K562 (cell line): ENCODE results near the gene DNAH8. TPM values are rescaled to one million over a fixed set of nuclear protein-coding genes. Genes with fewer than 3 reads are reported as not detected.

Experiments used
- ARID2 ChIP-seq: fragments of 450-650 bp; IDR thresholded peaks from 2 replicates; pipeline ENCODE4 v1.6.1; 2017; ENCODE audit warnings: antibody characterized with exemption, mild to moderate bottlenecking
- CC2D1A ChIP-seq: fragments of 450-650 bp; IDR thresholded peaks from 2 replicates; pipeline ENCODE4 v1.6.1; 2017; ENCODE audit warnings: mild to moderate bottlenecking
- CTBP1 ChIP-seq: fragments of 450-650 bp; IDR thresholded peaks from 2 replicates; pipeline ENCODE4 v1.6.1; 2016; ENCODE audit warnings: borderline replicate concordance
- KDM1A ChIP-seq, 2 experiments: fragments of 450-650 bp; IDR thresholded peaks; 2 replicates each; pipeline ENCODE4 v1.6.1; 2016; ENCODE audit warnings: mild to moderate bottlenecking in 2 of 2
- MTA2 ChIP-seq: fragments of 450-650 bp; IDR thresholded peaks from 2 replicates; pipeline ENCODE4 v1.6.1; 2016; ENCODE audit warnings: low read depth
- RAD51 ChIP-seq: fragments of 450-650 bp; IDR thresholded peaks from 2 replicates; pipeline ENCODE4 v1.7.1; 2016; ENCODE audit warnings: low read depth, mild to moderate bottlenecking, borderline replicate concordance
- SMC3 ChIP-seq: conservative IDR thresholded peaks from 2 replicates; pipeline ENCODE4 v1.6.1; 2011; ENCODE audit warnings: low read depth, low read length, improper control_type of control experiment; ENCODE audit not compliant: insufficient read depth
- STAG1 ChIP-seq: sonication (generic); formaldehyde crosslinking; IDR thresholded peaks from 2 replicates; pipeline ENCODE4 v1.5.0; 2020; ENCODE audit warnings: missing genetic modification reagents, borderline replicate concordance
- ZBTB7A ChIP-seq: IDR thresholded peaks from 2 replicates; pipeline ENCODE4 v1.6.1; 2011; ENCODE audit warnings: low read depth, mild to moderate bottlenecking, low read length, moderate library complexity, borderline replicate concordance; ENCODE audit not compliant: control insufficient read depth
- polyA plus RNA-seq, 8 experiments: library from polyadenylated mRNA; depleted of rRNA in 4 of 8; stranded (reverse) in 5 of 8; unstranded in 3 of 8; fragments of >200 nt; fragmentation: Nextera tagmentation in 2 of 8; fragmentation: Illumina TruSeq in 1 of 8; extraction: Ambion mirVana in 2 of 8; extraction: Trizol in 1 of 8; gene quantifications; 2 replicates each; pipeline versions ENCODE4 v1.2.1 to v1.2.3, GENCODE V29; 2011 to 2014; ENCODE audit warnings: inconsistent platforms in 1 of 8, missing spikeins in 1 of 8
- total RNA-seq, 7 experiments: library from RNA; depleted of rRNA in 6 of 7; stranded (reverse); fragments of >200 nt in 6 of 7; fragmentation: Illumina TruSeq in 2 of 7; extraction: Trizol in 2 of 7; gene quantifications; 2 replicates each; pipeline versions ENCODE4 v1.2.1 to v1.2.3, GENCODE V29; 2011 to 2021; ENCODE audit warnings: low replicate concordance in 1 of 7
- TF ChIP-seq, protein P1 (sequence below): sonication (generic); formaldehyde crosslinking; IDR thresholded peaks from 2 replicates; pipeline ENCODE4 v1.8.0; 2022; ENCODE audit warnings: missing genetic modification reagents, mild to moderate bottlenecking, moderate library complexity, borderline replicate concordance
- TF ChIP-seq, protein P2 (sequence below): fragments of 450-650 bp; formaldehyde crosslinking; IDR thresholded peaks from 2 replicates; pipeline ENCODE4 v1.4.0; 2020; ENCODE audit warnings: mild to moderate bottlenecking, moderate library complexity
- TF ChIP-seq, protein P3 (sequence below), 3 experiments: IDR thresholded peaks in 2 of 3; conservative IDR thresholded peaks in 1 of 3; 2 replicates each; pipeline ENCODE4 v1.5.1; 2011 to 2012; ENCODE audit warnings: low read length in 3 of 3, mild to moderate bottlenecking in 3 of 3, control low read depth in 2 of 3, improper control_type of control experiment in 1 of 3, inconsistent platforms in 1 of 3, low read depth in 1 of 3, mixed read lengths in 1 of 3, moderate library complexity in 1 of 3; ENCODE audit not compliant: insufficient read depth in 2 of 3
- TF ChIP-seq, protein P4 (sequence below): fragments of 450-650 bp; formaldehyde crosslinking; conservative IDR thresholded peaks from 2 replicates; pipeline ENCODE4 v1.4.0; 2022; ENCODE audit warnings: mild to moderate bottlenecking, missing genetic modification characterization
- TF ChIP-seq, protein P5 (sequence below): fragments of 450-650 bp; IDR thresholded peaks from 2 replicates; pipeline ENCODE4 v1.6.1; 2017; ENCODE audit warnings: antibody characterized with exemption, mild to moderate bottlenecking

The DNAH8 gene
- total and polyA plus RNA-seq, 9 of the 15 experiments (the other 6 are each of a cell fraction or from before 2014, with no cell fraction given): 1.2 to 4.2 (median 2.9) TPM

DNA sequence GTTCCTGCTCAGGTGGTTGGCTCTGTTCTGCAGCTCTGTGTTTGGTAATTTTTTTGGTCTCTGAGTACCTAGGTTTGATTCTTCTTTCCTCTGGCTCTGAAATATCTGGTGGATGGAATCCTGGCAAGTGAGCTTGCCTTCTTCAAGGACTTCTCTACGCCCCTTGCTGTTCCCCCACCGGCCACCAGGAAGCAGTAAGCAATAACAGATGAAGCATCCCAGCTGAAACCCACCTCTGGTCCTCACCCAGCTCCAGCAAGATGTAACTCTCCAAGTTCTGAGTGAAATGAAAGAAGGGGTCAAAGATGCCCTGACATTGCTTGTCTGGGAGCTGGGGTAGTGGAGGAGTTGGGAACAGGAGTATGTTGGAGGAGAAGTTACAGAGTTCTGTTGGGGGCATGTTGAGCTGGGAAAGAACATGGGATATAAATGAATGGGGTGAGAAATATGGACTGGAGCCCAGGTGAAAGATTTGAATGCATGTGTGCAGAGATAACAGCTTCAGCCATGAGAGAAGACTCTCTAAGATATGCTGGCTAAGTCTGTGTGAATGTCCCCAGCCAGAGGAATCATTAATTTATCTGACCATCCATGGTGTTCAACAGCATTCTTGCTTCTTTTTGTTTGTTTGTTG lies 282.1 kb downstream of the DNAH8 start (continued):
- TF ChIP-seq, protein P1, sequence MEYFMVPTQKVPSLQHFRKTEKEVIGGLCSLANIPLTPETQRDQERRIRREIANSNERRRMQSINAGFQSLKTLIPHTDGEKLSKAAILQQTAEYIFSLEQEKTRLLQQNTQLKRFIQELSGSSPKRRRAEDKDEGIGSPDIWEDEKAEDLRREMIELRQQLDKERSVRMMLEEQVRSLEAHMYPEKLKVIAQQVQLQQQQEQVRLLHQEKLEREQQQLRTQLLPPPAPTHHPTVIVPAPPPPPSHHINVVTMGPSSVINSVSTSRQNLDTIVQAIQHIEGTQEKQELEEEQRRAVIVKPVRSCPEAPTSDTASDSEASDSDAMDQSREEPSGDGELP: peak; percentile 18; the same call in 1 of the 2 replicates
- TF ChIP-seq MTA2 (no peak), CC2D1A (peak; percentile 59; the same call in 1 of the 2 replicates), CTBP1 (no peak), STAG1 (CRISPR knock-in tag) (peak; percentile 49; the same call in 1 of the 2 replicates), SMC3 (peak; percentile 91), ZBTB7A (0 out of 2 replicates have a peak, but pooled peaks have one; percentile 30), RAD51 (no peak), KDM1A (IDR thresholded peaks at IDR 0.05) (no peak), ARID2 (peak; percentile 83)
- TF ChIP-seq, protein P2, sequence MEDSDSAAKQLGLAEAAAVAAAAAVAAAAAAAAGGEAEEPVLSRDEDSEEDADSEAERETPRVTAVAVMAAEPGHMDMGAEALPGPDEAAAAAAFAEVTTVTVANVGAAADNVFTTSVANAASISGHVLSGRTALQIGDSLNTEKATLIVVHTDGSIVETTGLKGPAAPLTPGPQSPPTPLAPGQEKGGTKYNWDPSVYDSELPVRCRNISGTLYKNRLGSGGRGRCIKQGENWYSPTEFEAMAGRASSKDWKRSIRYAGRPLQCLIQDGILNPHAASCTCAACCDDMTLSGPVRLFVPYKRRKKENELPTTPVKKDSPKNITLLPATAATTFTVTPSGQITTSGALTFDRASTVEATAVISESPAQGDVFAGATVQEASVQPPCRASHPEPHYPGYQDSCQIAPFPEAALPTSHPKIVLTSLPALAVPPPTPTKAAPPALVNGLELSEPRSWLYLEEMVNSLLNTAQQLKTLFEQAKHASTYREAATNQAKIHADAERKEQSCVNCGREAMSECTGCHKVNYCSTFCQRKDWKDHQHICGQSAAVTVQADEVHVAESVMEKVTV (CRISPR knock-in tag): peak; percentile 65
- TF ChIP-seq, protein P3, sequence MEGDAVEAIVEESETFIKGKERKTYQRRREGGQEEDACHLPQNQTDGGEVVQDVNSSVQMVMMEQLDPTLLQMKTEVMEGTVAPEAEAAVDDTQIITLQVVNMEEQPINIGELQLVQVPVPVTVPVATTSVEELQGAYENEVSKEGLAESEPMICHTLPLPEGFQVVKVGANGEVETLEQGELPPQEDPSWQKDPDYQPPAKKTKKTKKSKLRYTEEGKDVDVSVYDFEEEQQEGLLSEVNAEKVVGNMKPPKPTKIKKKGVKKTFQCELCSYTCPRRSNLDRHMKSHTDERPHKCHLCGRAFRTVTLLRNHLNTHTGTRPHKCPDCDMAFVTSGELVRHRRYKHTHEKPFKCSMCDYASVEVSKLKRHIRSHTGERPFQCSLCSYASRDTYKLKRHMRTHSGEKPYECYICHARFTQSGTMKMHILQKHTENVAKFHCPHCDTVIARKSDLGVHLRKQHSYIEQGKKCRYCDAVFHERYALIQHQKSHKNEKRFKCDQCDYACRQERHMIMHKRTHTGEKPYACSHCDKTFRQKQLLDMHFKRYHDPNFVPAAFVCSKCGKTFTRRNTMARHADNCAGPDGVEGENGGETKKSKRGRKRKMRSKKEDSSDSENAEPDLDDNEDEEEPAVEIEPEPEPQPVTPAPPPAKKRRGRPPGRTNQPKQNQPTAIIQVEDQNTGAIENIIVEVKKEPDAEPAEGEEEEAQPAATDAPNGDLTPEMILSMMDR (IDR thresholded peaks at IDR 0.05 in 2 of 3, conservative IDR thresholded peaks at IDR 0.05 in 1 of 3; ENCODE audit: insufficient read depth in 2 of 3, low read depth in 1 of 3, low read length in 3 of 3): peak; percentile 82 to 91 (median 88)
- TF ChIP-seq, protein P4, sequence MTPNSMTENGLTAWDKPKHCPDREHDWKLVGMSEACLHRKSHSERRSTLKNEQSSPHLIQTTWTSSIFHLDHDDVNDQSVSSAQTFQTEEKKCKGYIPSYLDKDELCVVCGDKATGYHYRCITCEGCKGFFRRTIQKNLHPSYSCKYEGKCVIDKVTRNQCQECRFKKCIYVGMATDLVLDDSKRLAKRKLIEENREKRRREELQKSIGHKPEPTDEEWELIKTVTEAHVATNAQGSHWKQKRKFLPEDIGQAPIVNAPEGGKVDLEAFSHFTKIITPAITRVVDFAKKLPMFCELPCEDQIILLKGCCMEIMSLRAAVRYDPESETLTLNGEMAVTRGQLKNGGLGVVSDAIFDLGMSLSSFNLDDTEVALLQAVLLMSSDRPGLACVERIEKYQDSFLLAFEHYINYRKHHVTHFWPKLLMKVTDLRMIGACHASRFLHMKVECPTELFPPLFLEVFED (CRISPR knock-in tag): no peak
- TF ChIP-seq, protein P5, sequence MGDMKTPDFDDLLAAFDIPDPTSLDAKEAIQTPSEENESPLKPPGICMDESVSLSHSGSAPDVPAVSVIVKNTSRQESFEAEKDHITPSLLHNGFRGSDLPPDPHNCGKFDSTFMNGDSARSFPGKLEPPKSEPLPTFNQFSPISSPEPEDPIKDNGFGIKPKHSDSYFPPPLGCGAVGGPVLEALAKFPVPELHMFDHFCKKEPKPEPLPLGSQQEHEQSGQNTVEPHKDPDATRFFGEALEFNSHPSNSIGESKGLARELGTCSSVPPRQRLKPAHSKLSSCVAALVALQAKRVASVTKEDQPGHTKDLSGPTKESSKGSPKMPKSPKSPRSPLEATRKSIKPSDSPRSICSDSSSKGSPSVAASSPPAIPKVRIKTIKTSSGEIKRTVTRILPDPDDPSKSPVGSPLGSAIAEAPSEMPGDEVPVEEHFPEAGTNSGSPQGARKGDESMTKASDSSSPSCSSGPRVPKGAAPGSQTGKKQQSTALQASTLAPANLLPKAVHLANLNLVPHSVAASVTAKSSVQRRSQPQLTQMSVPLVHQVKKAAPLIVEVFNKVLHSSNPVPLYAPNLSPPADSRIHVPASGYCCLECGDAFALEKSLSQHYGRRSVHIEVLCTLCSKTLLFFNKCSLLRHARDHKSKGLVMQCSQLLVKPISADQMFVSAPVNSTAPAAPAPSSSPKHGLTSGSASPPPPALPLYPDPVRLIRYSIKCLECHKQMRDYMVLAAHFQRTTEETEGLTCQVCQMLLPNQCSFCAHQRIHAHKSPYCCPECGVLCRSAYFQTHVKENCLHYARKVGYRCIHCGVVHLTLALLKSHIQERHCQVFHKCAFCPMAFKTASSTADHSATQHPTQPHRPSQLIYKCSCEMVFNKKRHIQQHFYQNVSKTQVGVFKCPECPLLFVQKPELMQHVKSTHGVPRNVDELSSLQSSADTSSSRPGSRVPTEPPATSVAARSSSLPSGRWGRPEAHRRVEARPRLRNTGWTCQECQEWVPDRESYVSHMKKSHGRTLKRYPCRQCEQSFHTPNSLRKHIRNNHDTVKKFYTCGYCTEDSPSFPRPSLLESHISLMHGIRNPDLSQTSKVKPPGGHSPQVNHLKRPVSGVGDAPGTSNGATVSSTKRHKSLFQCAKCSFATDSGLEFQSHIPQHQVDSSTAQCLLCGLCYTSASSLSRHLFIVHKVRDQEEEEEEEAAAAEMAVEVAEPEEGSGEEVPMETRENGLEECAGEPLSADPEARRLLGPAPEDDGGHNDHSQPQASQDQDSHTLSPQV: no peak
